Kidney epithelial cell (primary cell): Measurements from ENCODE around the gene TEX54. TPM values are rescaled to one million over a fixed set of nuclear protein-coding genes. Genes with fewer than 3 reads are reported as not detected.
A peak's percentile ranks its signal among the peaks of the same experiment; 100 is the strongest.

Experiments
- DNase-seq: peaks from one replicate; pipeline ENCODE4 v3.0.0-alpha.2; 2010; ENCODE audit warnings: low read depth
- H3K27me3 ChIP-seq: 2 replicates; pipeline ENCODE4 v1.6.0; 2011; ENCODE audit warnings: low read length; ENCODE audit not compliant: control insufficient read depth, insufficient read depth
- H3K36me3 ChIP-seq: 2 replicates; pipeline ENCODE4 v1.5.1; 2011; ENCODE audit warnings: low read length; ENCODE audit not compliant: control insufficient read depth, insufficient read depth
- H3K4me3 ChIP-seq: 2 replicates; pipeline ENCODE4 v1.5.1; 2011; ENCODE audit warnings: low read depth, mild to moderate bottlenecking, control low read depth, low read length
- CTCF ChIP-seq: IDR thresholded peaks from 2 replicates; pipeline ENCODE4 v1.5.1; 2011; ENCODE audit warnings: mild to moderate bottlenecking, moderate library complexity, low read length, control low read depth, inconsistent platforms; ENCODE audit not compliant: insufficient read depth, poor library complexity, severe bottlenecking
- total RNA-seq: library from RNA; depleted of rRNA; stranded (reverse); fragments of >200 nt; gene quantifications from 2 replicates; pipeline ENCODE4 v1.2.3, GENCODE V29; 2015

TEX54 gene
- total RNA-seq, result not detected in 2 replicates

- TF ChIP-seq CTCF, result no peak
- Histone ChIP-seq H3K36me3 (peaks cover 3% of the 10 kb centered on the region), H3K27me3 (no peaks in the 10 kb centered on the region), H3K4me3 (peak within 1 kb of the TSS; percentile 81)
- no peak for DNase-seq
Measured at GRCh38 chr11:62832336-62833234, at the start of gene TEX54. TSS of gene TEX54 (minus strand) at chr11:62832841.

GRCh38 chr11:62882431-62882749, 49.7 kb upstream of the TEX54 start:
- DNase-seq, result no peak
- no peaks in the 10 kb centered on the region for H3K27me3 ChIP-seq
- peak overlapping the region; percentile 100 for H3K4me3 ChIP-seq
- TF ChIP-seq CTCF, result no peak
- H3K36me3 ChIP-seq, result peaks cover 6% of the 10 kb centered on the region

GRCh38 chr11:62881579-62882430, 49.2 kb upstream of the TEX54 start:
- H3K4me3 ChIP-seq, result peak overlapping the region; percentile 100
- H3K36me3 ChIP-seq, result peaks cover 6% of the 10 kb centered on the region
- no peak for TF ChIP-seq CTCF
- no peaks in the 10 kb centered on the region for H3K27me3 ChIP-seq
- peak; percentile 84 for DNase-seq

- DNase-seq, result peak; percentile 56
- peak; percentile 71 for TF ChIP-seq CTCF
- peak within 1 kb of the TSS; percentile 100 for H3K4me3 ChIP-seq
- peaks cover 6% of the 10 kb centered on the region for H3K36me3 ChIP-seq
- H3K27me3 ChIP-seq, result no peaks in the 10 kb centered on the region
Measured at GRCh38 chr11:62880803-62881578, 48.4 kb upstream of the TEX54 start, which contains the start of gene SLC3A2. TSS of gene SLC3A2 (plus strand) at chr11:62880896. CDS start at chr11:62881024, 128 bp downstream.

- peak; percentile 38 for DNase-seq
- Histone ChIP-seq H3K36me3 (peaks cover 6% of the 10 kb centered on the region), H3K4me3 (peak overlapping the region; percentile 100), H3K27me3 (no peaks in the 10 kb centered on the region)
- TF ChIP-seq CTCF, result no peak
Measured at GRCh38 chr11:62880231-62880802, 47.7 kb upstream of the TEX54 start.
